A549 treated with CORT108297 at 1 μM for 4 hours (cell line): Measurements from ENCODE around the gene MAP3K14. TPM values are rescaled to one million over a fixed set of nuclear protein-coding genes. Genes with fewer than 3 reads are reported as not detected.

Experiments
- total RNA-seq: library from RNA; stranded (reverse); fragments of 200-300 nt; extraction: Qiagen RNA extraction; gene quantifications from 5 replicates; pipeline ENCODE4 v1.2.3, GENCODE V29; 2022

MAP3K14 gene
- total RNA-seq, result 41.9 to 75.4 TPM (median 58.3 TPM) in 5 replicates

DNA sequence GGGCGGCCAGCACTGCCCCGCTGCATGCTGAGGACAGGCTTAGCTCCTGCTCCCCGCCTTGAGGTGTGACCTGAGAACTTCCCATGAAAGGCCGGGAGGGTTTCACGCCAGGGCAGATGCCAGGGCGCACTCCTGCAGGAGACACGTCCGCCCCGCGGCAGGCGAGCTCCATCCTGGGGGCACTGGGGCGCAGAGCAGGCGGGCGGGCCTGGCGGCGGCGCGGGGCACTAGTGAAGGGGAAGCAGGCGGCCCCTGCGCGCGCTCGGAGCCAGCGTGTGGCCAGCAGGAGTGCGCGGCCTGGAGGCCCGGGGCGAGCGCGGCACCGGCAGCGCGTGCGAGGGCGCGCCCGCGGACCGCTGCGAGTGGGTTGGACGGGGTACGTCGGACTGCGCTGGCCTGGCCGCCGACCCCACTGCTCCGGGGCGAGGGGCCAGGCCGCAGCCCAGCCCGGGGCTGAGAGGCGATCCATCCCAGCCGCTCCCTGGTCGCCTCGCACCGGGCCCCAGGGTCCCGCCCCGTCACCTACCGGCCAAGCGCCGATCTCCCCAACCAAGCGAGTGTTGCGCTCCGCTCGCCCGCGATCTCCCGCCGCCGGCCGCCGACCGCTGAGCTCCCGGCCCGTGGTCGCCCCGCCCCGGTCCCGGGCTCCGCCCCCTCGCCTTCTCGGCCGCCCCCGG lies at the start of gene MAP3K14:
TSS of gene MAP3K14 (minus strand) at position 587 of the 677 bp plus-strand sequence. CDS start 26,275 bp downstream, outside the sequence.

DNA sequence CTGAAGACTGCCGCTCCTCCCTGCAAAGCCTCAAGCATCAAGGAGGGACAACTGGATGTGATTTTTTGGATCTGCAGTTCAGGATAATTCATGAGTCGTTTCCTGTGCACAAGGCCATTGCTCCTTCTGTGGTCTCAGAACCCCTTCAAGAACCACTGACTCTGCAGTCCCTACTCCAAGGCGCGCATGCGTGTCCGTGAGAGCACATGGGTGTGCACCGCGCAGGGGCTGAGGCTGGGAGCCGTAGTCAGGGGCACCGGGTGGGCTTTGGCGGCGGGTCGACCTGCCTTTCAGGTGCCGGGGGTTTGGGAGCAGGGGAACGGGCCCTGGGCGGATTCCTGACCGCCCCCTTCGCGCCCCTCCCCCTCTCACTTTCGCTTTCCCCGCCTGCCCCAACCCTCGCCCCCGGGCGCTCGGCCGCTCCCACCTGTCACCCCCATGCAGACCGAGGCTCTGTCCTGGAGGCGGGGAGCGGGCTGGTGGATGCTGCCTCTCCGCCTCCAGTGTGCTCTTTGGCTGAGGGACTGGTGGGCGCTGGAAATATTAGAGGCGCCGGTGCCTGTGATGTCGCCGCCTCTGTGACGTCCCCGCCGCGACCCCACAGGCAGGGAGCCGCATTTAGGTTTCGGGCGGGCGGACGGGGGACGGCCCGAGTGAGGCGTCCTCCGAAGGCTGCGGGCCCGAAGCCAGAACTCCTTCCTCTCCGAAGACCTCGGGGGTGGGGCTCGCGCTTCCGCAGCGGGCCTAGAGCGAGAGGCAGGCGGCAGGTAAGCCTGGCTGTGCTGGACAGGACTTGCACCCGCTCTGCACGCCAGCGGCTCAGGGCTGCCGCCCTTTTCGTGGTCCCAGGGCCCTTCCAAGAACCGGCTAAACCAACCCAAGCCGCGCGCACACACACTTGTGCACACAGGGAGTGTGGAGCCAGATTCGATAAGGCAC lies 55.0 kb downstream of the MAP3K14 start, which contains the start of gene SPATA32:
TSS of gene SPATA32 (minus strand) at position 518 of the 939 bp plus-strand sequence. CDS start at position 440, 78 bp downstream.

DNA sequence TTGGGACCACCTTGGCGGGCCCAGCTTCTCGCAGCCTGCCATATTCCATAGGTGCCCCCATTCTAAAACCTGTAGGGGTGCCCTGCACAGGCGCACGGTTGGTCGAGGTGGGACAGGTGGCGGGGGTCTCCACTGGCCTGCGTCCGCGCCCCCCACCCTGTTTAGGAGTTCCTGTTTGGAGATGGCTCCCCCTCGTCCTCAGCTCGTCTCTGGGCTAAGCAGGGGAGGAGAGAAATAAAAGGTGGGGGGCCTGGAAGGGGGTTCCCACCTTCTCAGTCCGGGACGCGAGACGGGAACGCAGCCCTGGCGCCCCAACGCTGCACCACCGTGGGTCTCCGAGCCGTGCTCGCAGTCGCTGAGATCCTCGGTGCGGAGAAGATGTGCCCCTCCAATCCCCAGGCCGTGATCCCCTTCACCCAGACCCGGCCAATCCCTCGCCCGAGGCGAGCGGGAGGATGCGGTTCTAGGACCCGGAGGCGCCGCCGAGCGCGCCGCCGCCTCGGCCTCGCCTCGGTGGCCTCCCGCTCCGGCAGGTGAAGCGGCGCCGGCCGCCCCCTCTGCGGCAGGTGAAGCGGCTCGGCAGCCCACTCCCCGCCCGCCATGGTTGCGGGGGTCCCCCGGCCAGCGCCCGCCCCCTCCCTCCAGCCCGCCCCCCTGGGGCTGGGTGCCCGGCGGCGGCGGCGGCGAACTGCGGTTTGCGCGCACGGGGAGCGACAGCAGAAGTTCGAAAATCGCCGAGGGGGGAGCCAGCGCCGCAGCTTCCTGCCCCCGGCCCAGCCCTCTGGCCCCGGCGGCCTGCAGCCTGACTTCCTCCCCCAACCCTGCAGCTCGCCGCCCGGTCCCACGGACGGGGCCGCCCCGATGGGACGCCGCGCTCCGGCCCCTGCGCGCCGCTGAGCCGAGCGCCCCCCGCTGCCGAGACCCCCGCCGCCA lies 95.5 kb downstream of the MAP3K14 start, which contains the start of gene FMNL1:
TSS of gene FMNL1 (plus strand) at position 805 of the 933 bp plus-strand sequence. CDS start 240 bp downstream, outside the sequence.

Other genes starting within 250 kb of the MAP3K14 start
- 148 to 216 TPM (median 192 TPM) in 5 replicates for gene PLCD3, start 184.5 kb downstream of the MAP3K14 start, total RNA-seq
- 6.4 to 8.9 TPM (median 8.3 TPM) in 5 replicates for gene ACBD4, start 181.3 kb downstream of the MAP3K14 start, total RNA-seq
- gene HEXIM1, start 168.5 kb downstream of the MAP3K14 start, total RNA-seq, result 43.5 to 55.3 TPM (median 49.2 TPM) in 5 replicates
- 15.2 to 18.4 TPM (median 16.6 TPM) in 5 replicates for gene HEXIM2, start 155.1 kb downstream of the MAP3K14 start, total RNA-seq
- gene FMNL1, start 95.1 kb downstream of the MAP3K14 start, total RNA-seq, result 36.8 to 42.9 TPM (median 38.4 TPM) in 5 replicates
- gene SPATA32, start 54.9 kb downstream of the MAP3K14 start, total RNA-seq, result 0.14 to 0.22 TPM (median 0.18 TPM) in 5 replicates
- 10.7 to 17.5 TPM (median 16.6 TPM) in 5 replicates for gene ARHGAP27, start 115.8 kb upstream of the MAP3K14 start, total RNA-seq
- 21.5 to 27.1 TPM (median 25.6 TPM) in 5 replicates for gene PLEKHM1, start 173.7 kb upstream of the MAP3K14 start, total RNA-seq